NCI-H345 treated with DMSO at 0.1 percent for 48 hours (cell line): ENCODE data around the gene UBE2R2.

ENCODE experiments used
- DNase-seq: peaks from one replicate; lab custom pipeline; 2025; ENCODE audit not compliant: unreplicated experiment; lab: John Stamatoyannopoulos, UW

The UBE2R2 gene

GRCh38 chr9:33880211-33881089 lies 63.5 kb downstream of the UBE2R2 start:
- no peak for DNase-seq

- no peak for DNase-seq
Measured at GRCh38 chr9:33881635-33882034, 64.7 kb downstream of the UBE2R2 start.

GRCh38 chr9:33884856-33885701 lies 68.1 kb downstream of the UBE2R2 start:
- DNase-seq, result peak; percentile 93

GRCh38 chr9:33885948-33886347 lies 69.0 kb downstream of the UBE2R2 start:
- no peak for DNase-seq

- no peak for DNase-seq
Measured at GRCh38 chr9:33893861-33894260, 76.9 kb downstream of the UBE2R2 start.

- no peak for DNase-seq
Measured at GRCh38 chr9:33894316-33894715, 77.4 kb downstream of the UBE2R2 start.

GRCh38 chr9:33903157-33903780 lies 86.3 kb downstream of the UBE2R2 start:
- no peak for DNase-seq

- no peak for DNase-seq
Measured at GRCh38 chr9:33905137-33905536, 88.2 kb downstream of the UBE2R2 start.

GRCh38 chr9:33906769-33907168 lies 89.8 kb downstream of the UBE2R2 start:
- DNase-seq, result no peak

GRCh38 chr9:33907347-33907746 lies 90.4 kb downstream of the UBE2R2 start:
- no peak for DNase-seq

GRCh38 chr9:33908114-33908513 lies 91.2 kb downstream of the UBE2R2 start:
- no peak for DNase-seq

GRCh38 chr9:33908749-33909148 lies 91.8 kb downstream of the UBE2R2 start:
- no peak for DNase-seq

GRCh38 chr9:33913541-33913940 lies 96.6 kb downstream of the UBE2R2 start:
- DNase-seq, result no peak

GRCh38 chr9:33914887-33915628 lies 98.1 kb downstream of the UBE2R2 start:
- DNase-seq, result no peak

GRCh38 chr9:33917036-33917435 lies 100.1 kb downstream of the UBE2R2 start:
- no peak for DNase-seq

GRCh38 chr9:33919276-33919897 lies 102.4 kb downstream of the UBE2R2 start:
- no peak for DNase-seq

- no peak for DNase-seq
Measured at GRCh38 chr9:33921967-33922895, 105.3 kb downstream of the UBE2R2 start.

GRCh38 chr9:33923079-33923478 lies 106.1 kb downstream of the UBE2R2 start:
- DNase-seq, result no peak

GRCh38 chr9:33923998-33924701 lies 107.2 kb downstream of the UBE2R2 start:
- no peak for DNase-seq
